BE2C (cell line): ENCODE data around the gene SORCS3.

Experiments
- DNase-seq: peaks from one replicate; pipeline ENCODE4 v3.0.0-alpha.2; 2020
- H3K27me3 ChIP-seq: fragments of 250-450 bp; sonication (Bioruptor Pico); 2 replicates; pipeline ENCODE4 v1.5.1; 2020; ENCODE audit warnings: mild to moderate bottlenecking
- H3K36me3 ChIP-seq: fragments of 250-450 bp; sonication (Bioruptor Pico); 2 replicates; pipeline ENCODE4 v1.5.1; 2020; ENCODE audit warnings: mild to moderate bottlenecking
- H3K4me1 ChIP-seq: fragments of 250-450 bp; sonication (Bioruptor Pico); 2 replicates; pipeline ENCODE4 v1.5.1; 2020
- H3K4me3 ChIP-seq: 2 replicates; pipeline ENCODE4 v1.5.1; 2011; ENCODE audit warnings: low read depth, low read length
- H3K9me3 ChIP-seq: fragments of 250-450 bp; sonication (Bioruptor Pico); 2 replicates; pipeline ENCODE4 v1.5.1; 2020
- CTCF ChIP-seq: IDR thresholded peaks from 2 replicates; pipeline ENCODE4 v1.5.1; 2012; ENCODE audit warnings: mild to moderate bottlenecking, low read depth, low read length

SORCS3 gene

GRCh38 chr10:105139363-105139896 lies 498.3 kb downstream of the SORCS3 start:
- Histone ChIP-seq H3K27me3 (no peaks in the 10 kb centered on the region), H3K4me1 (no peaks in the 10 kb centered on the region)
- TF ChIP-seq CTCF = no peak

GRCh38 chr10:105140600-105140999 lies 499.5 kb downstream of the SORCS3 start:
- H3K36me3 ChIP-seq = no peaks in the 10 kb centered on the region
- no peak overlapping the region for H3K4me3 ChIP-seq
- no peaks in the 10 kb centered on the region for H3K27me3 ChIP-seq
- no peaks in the 10 kb centered on the region for H3K4me1 ChIP-seq
- TF ChIP-seq CTCF = no peak
- H3K9me3 ChIP-seq = no peaks in the 10 kb centered on the region
- no peak for DNase-seq

More at GRCh38 chr10:105139363-105139896, 498.3 kb downstream of the SORCS3 start:
- no peak overlapping the region for H3K4me3 ChIP-seq
- no peak for DNase-seq
- no peaks in the 10 kb centered on the region for H3K9me3 ChIP-seq
- no peaks in the 10 kb centered on the region for H3K36me3 ChIP-seq

- no peak for TF ChIP-seq CTCF
Measured at GRCh38 chr10:105145711-105146110, 504.6 kb downstream of the SORCS3 start.

GRCh38 chr10:105146436-105146835 lies 505.3 kb downstream of the SORCS3 start:
- Histone ChIP-seq H3K9me3 (no peaks in the 10 kb centered on the region), H3K36me3 (no peaks in the 10 kb centered on the region), H3K4me1 (no peaks in the 10 kb centered on the region), H3K4me3 (no peak overlapping the region), H3K27me3 (no peaks in the 10 kb centered on the region)
- DNase-seq = no peak
- TF ChIP-seq CTCF = no peak

More at GRCh38 chr10:105145711-105146110, 504.6 kb downstream of the SORCS3 start:
- Histone ChIP-seq H3K27me3 (no peaks in the 10 kb centered on the region), H3K4me3 (no peak overlapping the region), H3K4me1 (no peaks in the 10 kb centered on the region), H3K36me3 (no peaks in the 10 kb centered on the region), H3K9me3 (no peaks in the 10 kb centered on the region)
- DNase-seq = no peak

- no peak for TF ChIP-seq CTCF
- H3K4me1 ChIP-seq = no peaks in the 10 kb centered on the region
- no peak for DNase-seq
- no peak overlapping the region for H3K4me3 ChIP-seq
- no peaks in the 10 kb centered on the region for H3K27me3 ChIP-seq
- no peaks in the 10 kb centered on the region for H3K36me3 ChIP-seq
- H3K9me3 ChIP-seq = no peaks in the 10 kb centered on the region
Measured at GRCh38 chr10:105148456-105148855, 507.4 kb downstream of the SORCS3 start.

GRCh38 chr10:105148921-105149320 lies 507.8 kb downstream of the SORCS3 start:
- no peak for TF ChIP-seq CTCF
- Histone ChIP-seq H3K4me3 (no peak overlapping the region), H3K4me1 (no peaks in the 10 kb centered on the region), H3K36me3 (no peaks in the 10 kb centered on the region), H3K27me3 (no peaks in the 10 kb centered on the region), H3K9me3 (no peaks in the 10 kb centered on the region)
- DNase-seq = no peak
